ENCODE measurements around the gene FAM167B. TPM values are rescaled to one million over a fixed set of nuclear protein-coding genes. Genes with fewer than 3 reads are reported as not detected.
A peak's percentile ranks its signal among the peaks of the same experiment; 100 is the strongest.

Gene FAM167B
- total RNA-seq, 2 donors from 2014 or later, result 0.66 to 1.1 TPM

DNA sequence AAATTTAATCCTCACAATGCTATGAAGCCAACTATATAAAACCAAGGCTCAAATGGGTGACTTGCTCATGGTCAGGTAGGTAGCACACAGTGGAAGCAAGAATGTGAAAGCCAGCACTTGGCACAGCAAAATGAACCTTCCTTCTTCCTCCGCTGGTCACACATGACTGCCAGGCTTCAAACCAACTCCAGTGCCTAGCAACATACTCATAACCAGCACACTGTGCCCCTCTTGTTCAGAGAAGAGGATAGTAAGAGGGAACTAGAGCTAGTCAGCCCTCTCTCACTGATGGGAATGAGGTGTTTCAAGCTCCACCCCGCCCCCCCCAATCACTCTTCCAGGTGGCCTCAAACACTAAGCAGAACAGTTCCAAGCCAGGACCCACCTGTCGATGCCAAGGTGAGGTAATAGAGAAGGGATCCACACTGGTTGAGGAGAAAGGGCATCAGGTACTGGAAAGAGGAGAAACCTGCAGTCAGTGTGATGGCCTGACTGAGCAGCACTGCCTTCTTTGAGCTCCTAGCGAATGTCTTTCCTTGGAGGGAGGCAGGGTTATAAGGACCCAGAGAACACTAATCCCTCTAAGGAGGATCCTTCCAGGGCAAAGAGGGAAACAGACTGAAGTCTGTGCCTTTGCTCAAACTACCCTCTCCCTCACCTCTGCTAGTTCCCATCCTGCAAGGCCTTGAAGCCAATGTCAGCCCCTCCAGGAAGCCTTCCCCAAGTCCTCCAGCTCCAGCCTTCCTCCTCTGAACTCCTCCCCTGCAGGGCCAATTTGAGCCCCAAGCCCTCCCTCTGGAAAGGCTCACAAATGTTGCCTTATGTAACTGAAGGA, 26.1 kb upstream of the FAM167B start:
- Mint-ChIP-seq H3K27ac (peak overlapping the region in 1 of 2 donors; percentile 98), H3K9me3 (no peaks in the 10 kb centered on the region), H3K36me3 (peaks cover 7 to 21% of the 10 kb centered on the region in 2 donors)
- DNase-seq (ENCODE audit: low spot score in 2 of 2), result no peak
- no peak for ATAC-seq

DNA sequence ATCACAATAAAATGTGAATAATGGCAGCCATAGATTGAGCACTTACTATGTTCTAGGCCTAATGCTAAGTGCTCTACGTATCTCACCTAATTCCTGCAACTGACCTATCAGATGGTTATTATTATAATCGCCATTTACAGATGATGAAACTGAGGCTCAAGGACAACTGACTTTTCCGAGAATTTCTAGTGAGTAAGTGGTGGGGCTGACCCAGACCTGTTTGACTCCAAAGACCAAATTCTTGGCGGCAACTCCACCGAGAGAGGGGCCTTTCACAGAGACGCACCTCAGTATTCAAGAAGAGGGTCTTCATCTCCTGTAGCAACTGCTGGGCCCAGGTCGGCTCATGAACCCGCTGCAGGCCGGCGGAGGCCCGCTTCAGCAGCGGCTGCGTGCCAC, 25.4 kb upstream of the FAM167B start:
- ATAC-seq (no peak), DNase-seq (ENCODE audit: low spot score in 2 of 2) (no peak)
- Mint-ChIP-seq H3K9me3 (no peaks in the 10 kb centered on the region), H3K27ac (peak overlapping the region; percentile 65 to 98), H3K36me3 (peaks cover 7 to 21% of the 10 kb centered on the region in 2 donors)

DNA sequence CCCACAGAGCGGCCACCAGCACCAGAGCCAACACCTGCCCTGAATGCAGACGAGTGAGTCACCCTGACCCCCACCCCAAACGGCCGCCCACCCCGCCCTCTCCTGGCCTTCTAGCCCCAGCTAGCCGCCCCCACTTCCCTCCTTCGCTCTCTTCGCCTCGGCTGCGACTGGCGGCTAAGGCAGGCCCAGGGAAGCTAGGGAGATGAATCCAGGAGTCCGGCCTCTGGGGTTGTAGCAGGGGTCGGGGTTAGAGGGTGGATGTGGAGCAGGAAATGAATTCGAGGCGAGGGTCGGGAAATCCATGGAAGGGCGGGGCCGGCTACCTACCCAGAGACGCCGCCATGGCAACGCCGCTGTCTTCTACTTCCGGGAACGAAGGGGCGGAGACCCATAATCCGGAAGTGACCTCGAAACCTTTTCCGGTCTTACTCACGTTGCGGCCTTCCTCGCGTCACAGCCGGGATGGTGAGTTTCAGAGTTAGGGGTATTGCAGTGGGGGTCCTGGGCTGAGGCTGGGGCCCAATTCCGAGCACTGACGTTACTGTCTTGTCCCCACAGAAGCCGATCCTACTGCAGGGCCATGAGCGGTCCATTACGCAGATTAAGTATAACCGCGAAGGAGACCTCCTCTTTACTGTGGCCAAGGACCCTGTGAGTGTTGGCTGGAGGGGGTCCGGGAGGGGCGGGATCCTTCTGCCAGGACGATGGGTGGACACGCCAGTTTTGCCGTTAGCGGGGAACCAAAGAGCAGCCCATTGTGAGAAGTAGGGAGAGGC, 24.9 kb upstream of the FAM167B start, which contains the start of the genes EIF3I and TMEM234:
EIF3I (plus strand) TSS at position 428 of the 776 bp plus-strand sequence; CDS start at position 463, 35 bp downstream.
TMEM234 (minus strand) TSS at position 374 of the 776 bp plus-strand sequence; CDS start at position 343, 31 bp downstream.
- Mint-ChIP-seq H3K27ac (peak within 1 kb of the TSS; percentile 98), H3K9me3 (no peaks in the 10 kb centered on the region), H3K36me3 (peaks cover 7 to 21% of the 10 kb centered on the region in 2 donors)
- peak; percentile 84 to 90 for DNase-seq (ENCODE audit: low spot score in 2 of 2)
- peak; percentile 98 for ATAC-seq

DNA sequence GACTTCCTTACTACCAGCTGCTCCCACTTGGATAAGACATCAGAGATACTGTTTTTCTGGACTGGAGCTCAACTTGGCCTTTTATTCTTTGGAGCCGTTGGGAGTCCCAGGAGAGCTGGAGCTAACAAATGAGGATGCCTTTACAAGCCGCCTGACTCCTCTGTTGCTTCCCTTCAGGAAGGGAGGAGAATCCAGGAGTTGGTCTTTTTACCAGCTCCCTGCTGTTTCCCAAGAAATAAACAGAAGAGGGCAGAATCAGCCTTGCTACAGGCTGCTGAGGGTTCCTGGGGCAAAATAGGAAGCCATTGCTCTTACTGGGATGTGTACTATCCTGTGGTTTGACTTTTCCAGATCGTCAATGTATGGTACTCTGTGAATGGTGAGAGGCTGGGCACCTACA, 23.3 kb upstream of the FAM167B start:
- no peak for ATAC-seq
- Mint-ChIP-seq H3K27ac (peak overlapping the region; percentile 98), H3K9me3 (no peaks in the 10 kb centered on the region), H3K36me3 (peaks cover 11 to 21% of the 10 kb centered on the region in 2 donors)
- DNase-seq (ENCODE audit: low spot score in 2 of 2), result no peak

DNA sequence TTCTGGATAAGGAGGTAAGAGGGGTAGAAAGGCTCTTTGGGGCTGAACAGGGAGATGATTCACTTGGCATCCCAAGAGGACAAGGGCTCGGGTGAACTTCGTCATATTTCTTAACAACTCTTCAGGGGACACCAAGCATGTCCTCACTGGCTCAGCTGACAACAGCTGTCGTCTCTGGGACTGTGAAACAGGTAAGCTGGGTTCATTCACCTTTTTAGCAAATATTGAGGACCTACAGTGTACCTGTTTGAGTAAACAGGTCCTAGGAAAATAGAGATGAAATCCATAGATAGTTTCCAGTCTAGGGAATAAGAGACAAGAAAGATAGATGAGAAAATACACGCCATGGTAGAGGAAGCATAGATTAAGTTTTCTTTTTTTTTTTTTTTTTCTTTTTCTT, 22.7 kb upstream of the FAM167B start:
- ATAC-seq (no peak), DNase-seq (ENCODE audit: low spot score in 2 of 2) (no peak)
- Mint-ChIP-seq H3K27ac (peak overlapping the region; percentile 98), H3K9me3 (no peaks in the 10 kb centered on the region), H3K36me3 (peaks cover 14 to 21% of the 10 kb centered on the region in 2 donors)

DNA sequence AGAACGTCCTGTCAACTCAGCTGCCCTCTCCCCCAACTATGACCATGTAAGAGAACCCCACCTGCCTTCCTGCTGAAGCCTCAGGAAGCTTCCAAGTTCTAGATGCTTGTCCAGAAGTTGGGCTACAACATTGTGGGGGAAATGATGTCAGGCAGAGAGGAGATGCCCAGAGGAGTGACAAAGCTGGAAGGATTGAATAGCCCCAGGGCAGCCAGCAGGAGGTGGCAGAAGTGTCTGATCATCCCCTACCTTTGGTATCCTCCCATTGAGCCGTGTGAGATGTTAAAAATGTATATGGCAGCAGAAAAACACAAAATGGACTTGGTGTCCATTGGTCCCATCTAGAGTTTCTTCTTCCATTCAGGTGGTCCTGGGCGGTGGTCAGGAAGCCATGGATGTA, 18.3 kb upstream of the FAM167B start:
- no peaks in the 10 kb centered on the region for H3K9me3 Mint-ChIP-seq
- ATAC-seq, result no peak
- peak overlapping the region; percentile 13 to 46 for H3K27ac Mint-ChIP-seq
- peaks cover 7 to 13% of the 10 kb centered on the region in 2 donors for H3K36me3 Mint-ChIP-seq
- DNase-seq (ENCODE audit: low spot score in 2 of 2), result no peak

DNA sequence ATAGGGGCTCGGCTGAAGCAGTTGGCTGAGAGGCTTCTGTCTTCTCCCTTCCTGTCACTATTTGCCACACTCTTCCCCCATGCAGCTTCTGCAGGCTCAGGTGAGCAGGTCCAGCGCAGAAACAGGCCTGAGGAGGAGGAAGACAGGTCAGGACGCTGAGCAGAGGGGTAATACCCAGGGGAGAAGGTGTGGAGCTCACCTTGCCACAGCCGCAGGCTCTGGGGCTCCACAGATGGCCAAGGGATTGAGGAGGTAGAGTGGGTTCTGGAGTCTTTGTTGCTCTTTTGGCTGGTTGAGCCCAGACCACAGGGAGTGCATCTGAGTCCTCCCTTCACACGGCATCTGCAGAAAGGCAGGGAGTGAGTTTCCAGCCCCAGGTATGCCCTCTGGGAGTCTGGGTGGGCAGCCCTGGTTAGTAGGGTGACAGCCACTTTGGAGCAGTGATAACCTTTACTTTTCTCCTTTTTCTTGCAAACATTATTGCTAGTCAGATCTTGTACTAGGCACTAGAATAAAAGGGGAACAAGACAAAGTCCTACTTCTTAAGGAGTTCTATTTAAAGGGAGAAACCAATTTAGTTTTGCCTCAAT, 15.1 kb upstream of the FAM167B start:
- ATAC-seq, result no peak
- Mint-ChIP-seq H3K27ac (peak overlapping the region; percentile 1 to 78), H3K36me3 (peaks cover 0 to 7% of the 10 kb centered on the region in 2 donors), H3K9me3 (no peaks in the 10 kb centered on the region)
- no peak for DNase-seq (ENCODE audit: low spot score in 2 of 2)

DNA sequence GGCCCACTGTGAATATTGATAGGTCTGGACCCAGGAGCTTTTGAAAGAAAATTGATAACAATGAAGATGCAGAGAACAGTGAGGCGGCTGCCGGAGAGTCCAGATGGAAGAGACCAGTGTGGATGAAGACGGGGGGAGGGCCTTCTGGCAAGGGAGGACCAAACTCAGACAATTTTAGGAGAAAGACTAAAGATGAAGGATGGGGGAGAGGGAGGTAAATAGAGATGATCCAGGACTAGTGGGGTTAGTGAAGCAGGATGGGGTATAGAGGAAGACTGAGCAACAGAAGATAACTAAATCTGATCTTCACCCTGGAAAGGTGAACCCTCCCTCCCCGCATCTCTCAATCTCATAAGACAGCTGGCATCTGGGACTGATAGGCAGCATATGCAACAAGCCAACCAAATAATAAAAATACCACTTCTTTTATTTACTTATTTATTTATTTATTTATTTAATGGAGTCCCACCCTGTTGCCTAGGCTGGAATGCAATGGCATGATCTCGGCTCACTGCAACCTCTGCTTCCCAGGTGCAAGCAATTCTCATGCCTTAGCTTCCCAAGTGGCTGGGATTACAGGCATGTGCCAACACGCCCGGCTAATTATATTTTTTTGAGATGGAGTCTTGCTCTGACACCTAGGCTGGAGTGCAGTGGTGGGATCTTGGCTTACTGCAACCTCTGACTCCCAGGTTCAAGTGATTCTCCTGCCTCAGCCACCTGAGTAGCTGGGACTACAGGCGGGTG, 14.3 kb upstream of the FAM167B start:
- ATAC-seq (no peak), DNase-seq (ENCODE audit: low spot score in 2 of 2) (no peak)
- peaks cover 0 to 7% of the 10 kb centered on the region in 2 donors for H3K36me3 Mint-ChIP-seq
- H3K9me3 Mint-ChIP-seq, result no peaks in the 10 kb centered on the region
- H3K27ac Mint-ChIP-seq, result peak overlapping the region in 1 of 2 donors; percentile 1

DNA sequence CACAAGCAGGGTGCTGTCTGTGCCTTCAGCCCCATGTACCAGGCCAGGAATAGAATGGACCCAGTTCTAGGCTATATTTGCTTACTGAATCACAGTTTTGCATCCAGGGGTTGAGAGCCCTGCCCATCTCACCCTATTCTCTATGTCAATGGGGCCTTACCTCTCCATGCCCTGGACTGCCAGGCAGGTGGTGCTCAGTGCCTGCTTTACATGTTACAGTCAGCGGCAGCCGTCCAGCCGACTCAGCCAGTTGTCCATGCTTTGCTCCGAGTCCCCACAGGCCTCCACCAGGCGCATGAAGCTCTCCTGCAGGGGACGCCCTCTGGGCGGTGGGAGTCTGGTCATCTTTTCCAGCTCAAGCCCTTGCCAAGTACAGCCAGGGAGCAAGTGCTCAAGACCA, 12.2 kb upstream of the FAM167B start:
- ATAC-seq, result peak in 1 of 2 donors; percentile 12
- Mint-ChIP-seq H3K36me3 (no peaks in the 10 kb centered on the region), H3K9me3 (no peaks in the 10 kb centered on the region), H3K27ac (no peak overlapping the region)
- DNase-seq (ENCODE audit: low spot score in 2 of 2), result no peak

DNA sequence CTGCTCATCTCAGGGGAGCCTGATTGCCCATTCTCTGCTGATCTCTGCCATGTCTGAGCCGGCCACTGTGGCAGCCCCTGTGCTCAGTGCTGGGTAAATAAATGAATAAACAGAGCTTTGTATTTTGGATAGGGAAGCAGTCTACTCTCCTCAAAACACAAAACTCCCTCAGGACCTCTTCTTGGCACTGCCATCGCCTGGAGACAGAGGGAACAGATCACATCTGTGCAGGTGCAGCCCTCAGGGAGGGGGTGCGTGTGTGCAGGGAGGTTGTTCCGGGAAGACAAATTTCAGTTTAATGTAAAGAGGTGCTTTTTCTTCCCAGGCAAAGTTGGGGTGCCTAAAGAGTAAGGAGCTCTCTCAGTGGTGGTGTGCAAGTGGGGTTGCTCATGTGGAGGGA, 7.7 kb upstream of the FAM167B start:
- DNase-seq (ENCODE audit: low spot score in 2 of 2) (no peak), ATAC-seq (no peak)
- H3K9me3 Mint-ChIP-seq, result no peaks in the 10 kb centered on the region
- no peaks in the 10 kb centered on the region for H3K36me3 Mint-ChIP-seq
- H3K27ac Mint-ChIP-seq, result no peak overlapping the region

DNA sequence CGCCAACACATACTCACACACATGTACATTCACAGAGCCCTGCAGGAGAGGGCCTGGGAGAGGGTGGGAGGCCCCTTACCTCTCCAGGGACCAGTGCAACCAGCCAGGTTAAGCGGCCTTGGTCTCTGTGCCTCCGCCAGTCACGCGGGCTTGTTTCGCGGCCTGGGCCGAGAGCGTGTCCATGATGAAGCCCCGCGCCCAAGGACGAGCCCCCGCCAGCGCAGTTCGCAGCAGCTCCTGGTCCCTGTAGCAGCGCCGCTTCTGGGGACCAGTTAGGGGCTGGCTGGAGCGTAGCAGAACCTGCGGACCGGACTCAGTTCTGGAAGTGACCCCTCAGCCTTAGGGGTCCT, 7.3 kb upstream of the FAM167B start:
- Mint-ChIP-seq H3K27ac (peak overlapping the region; percentile 77 to 93), H3K36me3 (no peaks in the 10 kb centered on the region), H3K9me3 (no peaks in the 10 kb centered on the region)
- ATAC-seq, result no peak
- DNase-seq (ENCODE audit: low spot score in 2 of 2), result no peak

DNA sequence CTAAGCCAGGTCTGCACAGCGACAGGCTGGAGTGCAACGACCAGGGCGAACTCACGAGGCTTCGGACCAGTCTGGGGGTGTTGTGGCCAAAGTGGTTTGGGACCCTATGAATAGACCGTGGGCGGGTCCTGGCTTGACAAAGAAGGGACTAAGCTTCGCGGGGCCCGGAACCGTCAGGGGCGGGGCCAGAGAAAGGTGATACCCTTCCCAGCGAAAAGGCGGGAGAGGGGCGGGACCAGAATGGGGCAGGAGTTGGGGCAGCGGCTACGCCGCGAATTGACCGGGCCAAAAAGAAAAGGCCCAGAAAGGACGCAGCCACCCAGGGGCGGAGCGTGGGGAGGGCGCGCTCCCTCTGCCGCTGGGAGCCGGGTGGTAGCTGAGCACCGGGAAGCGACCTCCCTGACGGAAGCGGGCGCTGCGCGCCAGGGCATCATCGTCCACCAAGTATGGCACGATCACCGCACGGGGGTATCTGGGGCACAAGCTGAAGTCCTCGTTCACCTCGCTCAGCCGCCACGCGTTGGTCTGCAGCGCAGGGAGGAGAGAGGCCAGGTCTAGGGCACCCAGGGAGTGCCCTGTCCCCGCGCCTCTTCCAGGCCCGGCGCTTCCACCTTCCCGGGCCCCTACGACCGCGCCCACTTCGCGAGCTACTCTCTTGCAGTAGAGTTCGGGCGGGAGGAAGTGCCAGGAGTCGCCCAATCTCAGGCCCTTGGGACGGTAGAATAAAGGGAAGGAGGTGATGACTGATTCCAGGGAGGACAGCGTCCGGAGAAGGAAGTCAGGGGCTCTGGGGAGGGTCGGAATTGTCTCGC, 6.7 kb upstream of the FAM167B start:
- peak overlapping the region; percentile 77 to 93 for H3K27ac Mint-ChIP-seq
- H3K9me3 Mint-ChIP-seq, result no peaks in the 10 kb centered on the region
- ATAC-seq, result peak; percentile 61 to 72
- no peaks in the 10 kb centered on the region for H3K36me3 Mint-ChIP-seq
- peak; percentile 49 to 63 for DNase-seq (ENCODE audit: low spot score in 2 of 2)

DNA sequence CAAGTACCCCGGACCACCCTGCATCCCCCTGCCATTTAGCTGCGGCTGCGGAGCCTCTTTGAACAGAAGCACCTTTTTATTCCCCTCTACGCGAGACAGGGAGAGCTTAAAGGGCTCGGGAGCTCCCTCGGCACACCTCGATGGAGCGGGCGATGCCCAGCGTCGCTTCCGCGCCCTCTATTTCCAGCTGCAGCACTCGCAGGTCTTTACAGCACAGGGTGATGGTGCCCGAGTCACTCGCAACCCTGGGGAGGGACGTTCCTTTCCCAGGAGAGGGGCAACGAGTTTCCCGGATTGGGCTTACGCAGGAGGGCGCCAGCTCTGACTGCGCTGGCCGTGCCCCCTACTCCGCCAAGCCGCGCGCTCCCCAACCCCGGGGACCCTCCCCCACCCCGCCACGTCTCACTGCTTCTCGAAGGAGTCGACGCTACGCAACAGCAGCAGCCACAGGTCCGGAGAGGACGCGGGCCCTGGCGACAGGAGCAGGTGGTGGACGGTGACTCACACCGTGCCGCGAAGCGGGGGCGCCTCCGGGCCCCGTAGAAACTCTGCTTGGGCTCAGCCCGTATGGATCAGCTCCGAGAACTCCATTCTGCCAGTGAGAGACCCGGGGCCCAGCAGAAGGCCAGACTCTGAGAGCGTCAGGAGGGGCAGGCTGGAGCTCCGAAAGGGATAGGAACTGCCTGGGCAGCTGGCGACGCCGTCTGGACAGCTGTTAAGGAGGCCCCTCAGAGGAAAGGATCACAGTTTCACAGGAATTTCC, 5.8 kb upstream of the FAM167B start:
- no peaks in the 10 kb centered on the region for H3K36me3 Mint-ChIP-seq

DNA sequence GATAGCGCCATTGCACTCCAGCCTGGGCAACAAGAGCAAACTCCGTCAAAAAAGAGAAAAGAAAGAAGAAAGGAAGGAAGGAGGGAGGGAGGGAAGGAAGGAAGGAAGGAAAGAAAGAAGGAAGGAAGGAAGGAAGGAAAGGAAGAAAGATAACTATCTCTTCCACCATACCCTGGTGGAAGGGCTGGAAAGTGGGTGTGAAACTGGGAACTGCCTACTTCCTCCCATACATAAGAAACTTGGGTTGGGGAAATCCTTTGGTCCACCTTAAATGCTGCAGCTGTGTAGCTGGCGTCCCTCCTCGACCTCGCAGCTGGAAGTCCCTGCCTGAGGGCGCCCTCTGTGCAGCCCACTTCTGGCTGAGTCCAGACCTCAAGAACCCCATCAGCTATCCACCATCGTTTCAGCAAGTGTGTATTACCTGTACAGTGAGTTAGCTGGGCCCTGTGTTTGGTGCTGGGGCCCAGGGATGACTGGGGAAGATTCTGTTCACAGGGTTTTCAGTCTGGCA, 4.6 kb upstream of the FAM167B start:
- Mint-ChIP-seq H3K36me3 (no peaks in the 10 kb centered on the region), H3K27ac (no peak overlapping the region), H3K9me3 (no peaks in the 10 kb centered on the region)
- ATAC-seq (no peak), DNase-seq (ENCODE audit: low spot score in 2 of 2) (no peak)

More for the DNA sequence above, 5.8 kb upstream of the FAM167B start:
- DNase-seq (ENCODE audit: low spot score in 2 of 2), result peak; percentile 47 to 67
- Mint-ChIP-seq H3K9me3 (no peaks in the 10 kb centered on the region), H3K27ac (peak overlapping the region in 1 of 2 donors; percentile 77)
- ATAC-seq, result peak; percentile 69 to 85

DNA sequence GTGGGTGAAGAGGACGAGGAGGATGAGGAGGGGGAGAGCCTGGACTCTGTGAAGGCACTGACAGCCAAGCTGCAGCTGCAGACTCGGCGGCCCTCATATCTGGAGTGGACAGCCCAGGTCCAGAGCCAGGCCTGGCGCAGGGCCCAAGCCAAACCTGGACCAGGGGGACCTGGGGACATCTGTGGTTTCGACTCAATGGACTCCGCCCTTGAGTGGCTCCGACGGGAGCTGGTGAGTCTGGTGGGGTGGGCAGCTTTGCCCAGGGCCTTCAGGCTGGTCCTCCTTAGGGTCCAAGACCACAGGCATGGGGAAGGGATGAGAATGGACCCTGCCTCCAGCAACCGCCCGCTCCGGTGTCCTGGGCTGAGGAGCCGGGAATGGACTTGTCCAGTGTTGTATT, 430 bp downstream of the FAM167B start:
- peaks cover 18% of the 10 kb centered on the region in 2 donors for H3K36me3 Mint-ChIP-seq

More for the DNA sequence above, 430 bp downstream of the FAM167B start:
- H3K9me3 Mint-ChIP-seq, result no peaks in the 10 kb centered on the region
- peak overlapping the region; percentile 80 to 90 for H3K27ac Mint-ChIP-seq
- ATAC-seq (no peak), DNase-seq (ENCODE audit: low spot score in 2 of 2) (no peak)
